Astrocyte (in vitro differentiated cells and primary cell): ENCODE data around the gene CNOT11. TPM values are rescaled to one million over a fixed set of nuclear protein-coding genes. Genes with fewer than 3 reads are reported as not detected.

Source experiments
- DNase-seq: peaks from one replicate; pipeline ENCODE4 v3.0.0-alpha.2; 2010; ENCODE audit warnings: low read depth
- FAIRE-seq: peaks from 2 replicates; lab custom pipeline; 2011; peaks lifted over from hg19 to GRCh38; lab: Jason Lieb, UNC
- H2AFZ ChIP-seq: 2 replicates; pipeline ENCODE4 v1.6.0; 2012; ENCODE audit warnings: low read depth, low read length, inconsistent platforms
- H3K27ac ChIP-seq: 2 replicates; pipeline ENCODE4 v1.5.1; 2011; ENCODE audit warnings: low read depth, low read length, inconsistent platforms
- H3K27me3 ChIP-seq: 2 replicates; pipeline ENCODE4 v1.6.0; 2011; ENCODE audit warnings: low read length, inconsistent platforms; ENCODE audit not compliant: insufficient read depth
- H3K36me3 ChIP-seq: 2 replicates; pipeline ENCODE4 v1.5.1; 2011; ENCODE audit warnings: low read length, inconsistent platforms; ENCODE audit not compliant: insufficient read depth
- H3K4me1 ChIP-seq: 2 replicates; pipeline ENCODE4 v1.5.1; 2011; ENCODE audit warnings: low read length, inconsistent platforms; ENCODE audit not compliant: insufficient read depth
- H3K4me2 ChIP-seq: 2 replicates; pipeline ENCODE4 v1.6.0; 2012; ENCODE audit warnings: low read length, inconsistent platforms
- H3K4me3 ChIP-seq: 2 replicates; pipeline ENCODE4 v1.5.1; 2011; ENCODE audit warnings: low read depth, mild to moderate bottlenecking, low read length, inconsistent platforms; ENCODE audit not compliant: insufficient read depth
- H3K79me2 ChIP-seq: 2 replicates; pipeline ENCODE4 v1.6.0; 2012; ENCODE audit warnings: mild to moderate bottlenecking, low read length, inconsistent platforms; ENCODE audit not compliant: insufficient read depth
- H3K9ac ChIP-seq: 2 replicates; pipeline ENCODE4 v1.6.0; 2012; ENCODE audit warnings: mild to moderate bottlenecking, low read length, inconsistent platforms
- H3K9me3 ChIP-seq: 2 replicates; pipeline ENCODE4 v1.5.1; 2012; ENCODE audit warnings: low read depth, mild to moderate bottlenecking, low read length, inconsistent platforms; ENCODE audit not compliant: insufficient read depth
- H4K20me1 ChIP-seq: 2 replicates; pipeline ENCODE4 v1.6.0; 2012; ENCODE audit warnings: low read length, inconsistent platforms; ENCODE audit not compliant: insufficient read depth
- H3K27ac Mint-ChIP-seq: one replicate; pipeline ENCODE4 v1.8.0; 2021; ENCODE audit warnings: mild to moderate bottlenecking, mixed read lengths; ENCODE audit not compliant: unreplicated experiment
- H3K27me3 Mint-ChIP-seq: one replicate; pipeline ENCODE4 v1.8.0; 2021; ENCODE audit warnings: low read depth, mixed read lengths; ENCODE audit not compliant: unreplicated experiment
- H3K36me3 Mint-ChIP-seq: one replicate; pipeline ENCODE4 v1.8.0; 2021; ENCODE audit warnings: low read depth, mixed read lengths; ENCODE audit not compliant: unreplicated experiment
- H3K4me1 Mint-ChIP-seq: one replicate; pipeline ENCODE4 v1.8.0; 2021; ENCODE audit warnings: low read depth, mixed read lengths; ENCODE audit not compliant: unreplicated experiment
- H3K4me3 Mint-ChIP-seq: one replicate; pipeline ENCODE4 v1.8.0; 2021; ENCODE audit warnings: mild to moderate bottlenecking, moderate library complexity, mixed read lengths; ENCODE audit not compliant: unreplicated experiment
- H3K9me3 Mint-ChIP-seq: one replicate; pipeline ENCODE4 v1.8.0; 2021; ENCODE audit warnings: mild to moderate bottlenecking, mixed read lengths; ENCODE audit not compliant: unreplicated experiment
- EZH2 ChIP-seq: IDR thresholded peaks from 2 replicates; pipeline ENCODE4 v1.6.1; 2012; ENCODE audit warnings: mild to moderate bottlenecking, low read length, inconsistent platforms; ENCODE audit not compliant: insufficient read depth
- total RNA-seq: library from RNA; stranded (reverse); gene quantifications from 2 replicates; pipeline ENCODE4 v1.2.1, GENCODE V29; 2021
- TF ChIP-seq, protein P1 (sequence below): IDR thresholded peaks from 2 replicates; pipeline ENCODE4 v1.5.1; 2011; ENCODE audit warnings: low read depth, mild to moderate bottlenecking, inconsistent platforms, low read length, moderate library complexity; ENCODE audit not compliant: insufficient read depth

Gene CNOT11
- total RNA-seq, 1 donor from 2014 or later: 37.0 TPM

DNA sequence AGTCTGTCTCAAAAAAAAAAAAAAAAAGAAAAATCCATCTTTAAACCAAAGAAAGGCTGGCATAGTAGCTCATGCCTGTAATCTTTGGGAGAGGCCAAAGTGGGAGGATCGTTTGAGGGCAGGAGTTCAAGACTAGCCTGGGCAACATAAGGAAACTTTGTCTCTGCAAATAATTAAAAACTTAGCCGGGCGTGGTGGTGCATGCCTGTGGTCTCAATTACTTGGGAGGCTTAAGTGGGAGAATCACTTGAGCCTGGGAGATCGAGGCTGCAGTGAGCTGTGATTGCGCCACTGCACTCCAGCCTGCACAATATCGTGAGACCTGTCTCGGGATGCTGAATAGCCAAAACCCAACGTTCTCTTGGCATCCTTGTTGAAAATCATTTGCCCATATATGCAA, 6.1 kb downstream of the CNOT11 start:
- Histone ChIP-seq H2AFZ (no peak overlapping the region), H3K4me2 (no peak overlapping the region), H4K20me1 (peaks cover 40% of the 10 kb centered on the region), H3K9me3 (no peaks in the 10 kb centered on the region), H3K36me3 (peaks cover 13% of the 10 kb centered on the region), H3K27me3 (no peaks in the 10 kb centered on the region), H3K9ac (no peak overlapping the region), H3K4me1 (peaks cover 10% of the 10 kb centered on the region), H3K4me3 (no peak overlapping the region), H3K27ac (no peak overlapping the region), H3K79me2 (peaks cover 48% of the 10 kb centered on the region)
- TF ChIP-seq, protein P1, sequence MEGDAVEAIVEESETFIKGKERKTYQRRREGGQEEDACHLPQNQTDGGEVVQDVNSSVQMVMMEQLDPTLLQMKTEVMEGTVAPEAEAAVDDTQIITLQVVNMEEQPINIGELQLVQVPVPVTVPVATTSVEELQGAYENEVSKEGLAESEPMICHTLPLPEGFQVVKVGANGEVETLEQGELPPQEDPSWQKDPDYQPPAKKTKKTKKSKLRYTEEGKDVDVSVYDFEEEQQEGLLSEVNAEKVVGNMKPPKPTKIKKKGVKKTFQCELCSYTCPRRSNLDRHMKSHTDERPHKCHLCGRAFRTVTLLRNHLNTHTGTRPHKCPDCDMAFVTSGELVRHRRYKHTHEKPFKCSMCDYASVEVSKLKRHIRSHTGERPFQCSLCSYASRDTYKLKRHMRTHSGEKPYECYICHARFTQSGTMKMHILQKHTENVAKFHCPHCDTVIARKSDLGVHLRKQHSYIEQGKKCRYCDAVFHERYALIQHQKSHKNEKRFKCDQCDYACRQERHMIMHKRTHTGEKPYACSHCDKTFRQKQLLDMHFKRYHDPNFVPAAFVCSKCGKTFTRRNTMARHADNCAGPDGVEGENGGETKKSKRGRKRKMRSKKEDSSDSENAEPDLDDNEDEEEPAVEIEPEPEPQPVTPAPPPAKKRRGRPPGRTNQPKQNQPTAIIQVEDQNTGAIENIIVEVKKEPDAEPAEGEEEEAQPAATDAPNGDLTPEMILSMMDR: no peak
- TF ChIP-seq EZH2: no peak
- no peaks in the 10 kb centered on the region for H3K27me3 Mint-ChIP-seq
- no peak overlapping the region for H3K4me3 Mint-ChIP-seq
- FAIRE-seq: no peak
- H3K4me1 Mint-ChIP-seq: peaks cover 9% of the 10 kb centered on the region
- peak overlapping the region; percentile 30 for H3K27ac Mint-ChIP-seq
- no peaks in the 10 kb centered on the region for H3K9me3 Mint-ChIP-seq
- peaks cover 10% of the 10 kb centered on the region for H3K36me3 Mint-ChIP-seq
- no peak for DNase-seq

DNA sequence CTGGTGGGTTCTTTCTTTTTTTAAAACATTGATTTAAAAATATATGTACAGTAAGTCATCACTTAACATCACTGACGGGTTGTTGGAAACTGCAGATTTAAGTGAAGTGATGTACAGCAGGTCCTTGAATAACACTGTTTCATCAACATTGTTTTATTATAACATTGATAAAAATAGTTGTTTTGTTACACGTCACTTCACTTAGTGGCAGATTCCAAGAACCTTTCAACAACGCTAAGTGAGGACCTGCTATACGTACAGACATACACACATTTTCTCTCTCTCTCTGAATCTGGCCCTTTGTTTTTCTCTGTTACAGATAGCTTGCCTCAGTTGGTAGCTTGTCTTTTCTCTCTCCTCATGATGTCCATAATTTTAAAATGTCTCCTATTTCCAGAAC, 9.5 kb downstream of the CNOT11 start:
- H3K27ac ChIP-seq: no peak overlapping the region
- Mint-ChIP-seq H3K9me3 (no peaks in the 10 kb centered on the region), H3K36me3 (peaks cover 14% of the 10 kb centered on the region), H3K27ac (no peak overlapping the region), H3K4me3 (peak overlapping the region; percentile 24), H3K27me3 (no peaks in the 10 kb centered on the region), H3K4me1 (peaks cover 3% of the 10 kb centered on the region)
- H3K36me3 ChIP-seq: peaks cover 25% of the 10 kb centered on the region
- H3K4me3 ChIP-seq: no peak overlapping the region
- H3K4me2 ChIP-seq: no peak overlapping the region
- peaks cover 24% of the 10 kb centered on the region for H3K79me2 ChIP-seq
- TF ChIP-seq, protein P1: no peak
- TF ChIP-seq EZH2: no peak
- DNase-seq (no peak), FAIRE-seq (no peak)
- H3K27me3 ChIP-seq: no peaks in the 10 kb centered on the region
- H3K9me3 ChIP-seq: no peaks in the 10 kb centered on the region
- no peak overlapping the region for H2AFZ ChIP-seq
- no peak overlapping the region for H3K9ac ChIP-seq
- no peaks in the 10 kb centered on the region for H3K4me1 ChIP-seq
- peaks cover 17% of the 10 kb centered on the region for H4K20me1 ChIP-seq

- H3K4me2 ChIP-seq: no peak overlapping the region
- H3K27ac ChIP-seq: no peak overlapping the region
- no peaks in the 10 kb centered on the region for H3K27me3 ChIP-seq
- TF ChIP-seq, protein P1: no peak
- no peak for TF ChIP-seq EZH2
- no peak overlapping the region for H3K4me3 ChIP-seq
- no peaks in the 10 kb centered on the region for H3K9me3 Mint-ChIP-seq
- no peaks in the 10 kb centered on the region for H3K9me3 ChIP-seq
- H4K20me1 ChIP-seq: peaks cover 17% of the 10 kb centered on the region
- FAIRE-seq (no peak), DNase-seq (no peak)
- no peaks in the 10 kb centered on the region for H3K4me1 ChIP-seq
- H3K27me3 Mint-ChIP-seq: no peaks in the 10 kb centered on the region
- H3K4me1 Mint-ChIP-seq: peaks cover 12% of the 10 kb centered on the region
- H3K36me3 Mint-ChIP-seq: peaks cover 14% of the 10 kb centered on the region
- H3K9ac ChIP-seq: no peak overlapping the region
- no peak overlapping the region for H2AFZ ChIP-seq
- H3K36me3 ChIP-seq: peaks cover 25% of the 10 kb centered on the region
- H3K4me3 Mint-ChIP-seq: no peak overlapping the region
- peaks cover 19% of the 10 kb centered on the region for H3K79me2 ChIP-seq
- H3K27ac Mint-ChIP-seq: no peak overlapping the region
Observed at GRCh38 chr2:101263377-101263800, 10.7 kb downstream of the CNOT11 start.
